IMR-90 (cell line): ENCODE measurements around the gene TREM2.

Experiments
- BHLHE40 ChIP-seq: fragments of 150-350 bp; IDR thresholded peaks from 2 replicates; pipeline ENCODE4 v1.6.1; 2016; ENCODE audit warnings: mild to moderate bottlenecking, low read depth, low read length
- CEBPB ChIP-seq: IDR thresholded peaks from 2 replicates; pipeline ENCODE4 v1.6.1; 2012; ENCODE audit warnings: low read depth, low read length, improper control_type of control experiment
- FOS ChIP-seq: fragments of 150-350 bp; IDR thresholded peaks from 2 replicates; pipeline ENCODE4 v1.6.1; 2016; ENCODE audit warnings: low read depth, low read length
- MAFK ChIP-seq: IDR thresholded peaks from 2 replicates; pipeline ENCODE4 v1.6.1; 2012; ENCODE audit warnings: low read depth, low read length, improper control_type of control experiment
- MXI1 ChIP-seq: IDR thresholded peaks from 2 replicates; pipeline ENCODE4 v1.6.1; 2012; ENCODE audit warnings: low read depth, mild to moderate bottlenecking, low read length, moderate library complexity, borderline replicate concordance
- NFE2L2 ChIP-seq: fragments of 150-350 bp; IDR thresholded peaks from 2 replicates; pipeline ENCODE4 v1.6.1; 2016; ENCODE audit warnings: low read depth, mild to moderate bottlenecking, low read length
- POLR2A ChIP-seq: IDR thresholded peaks from 2 replicates; pipeline ENCODE4 v1.6.1; 2012; ENCODE audit warnings: mild to moderate bottlenecking, low read depth, low read length
- RAD21 ChIP-seq: IDR thresholded peaks from 2 replicates; pipeline ENCODE4 v1.6.1; 2012; ENCODE audit warnings: low read length, improper control_type of control experiment
- RCOR1 ChIP-seq: IDR thresholded peaks from 2 replicates; pipeline ENCODE4 v1.6.1; 2012; ENCODE audit warnings: mild to moderate bottlenecking, low read length, improper control_type of control experiment; ENCODE audit not compliant: insufficient replicate concordance
- RFX5 ChIP-seq: IDR thresholded peaks from 2 replicates; pipeline ENCODE4 v1.8.0; 2012; ENCODE audit warnings: low read depth, mild to moderate bottlenecking, low read length, moderate library complexity
- SMC3 ChIP-seq: fragments of 150-350 bp; IDR thresholded peaks from 2 replicates; pipeline ENCODE4 v1.6.1; 2016; ENCODE audit warnings: low read depth, mild to moderate bottlenecking, antibody characterized with exemption, low read length, moderate library complexity
- TF ChIP-seq, protein P1 (sequence below): conservative IDR thresholded peaks from 2 replicates; pipeline ENCODE4 v1.5.1; 2012; ENCODE audit warnings: mild to moderate bottlenecking, low read depth, low read length, improper control_type of control experiment

DNA sequence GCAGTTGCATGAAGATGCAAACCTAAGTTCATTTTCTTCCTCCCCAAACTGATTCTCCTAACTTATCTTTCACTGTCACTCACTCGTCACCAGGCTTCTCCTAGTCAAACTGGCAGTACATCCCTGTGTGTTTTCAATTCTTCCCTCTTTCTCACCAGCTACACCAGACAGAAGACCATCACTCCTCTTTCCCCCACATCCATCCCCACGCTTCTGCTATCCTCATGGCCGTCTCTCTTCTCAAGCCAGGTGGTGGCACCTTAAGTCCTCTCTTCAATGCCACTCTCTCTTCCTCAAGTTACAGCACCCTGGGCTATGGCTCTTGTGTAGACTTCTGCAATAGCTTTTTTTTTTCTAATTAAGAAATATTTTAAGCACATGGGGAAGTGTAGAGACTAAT lies 14.4 kb upstream of the TREM2 start:
- TF ChIP-seq POLR2A: no peak
- TF ChIP-seq BHLHE40: no peak
- TF ChIP-seq, protein P1, sequence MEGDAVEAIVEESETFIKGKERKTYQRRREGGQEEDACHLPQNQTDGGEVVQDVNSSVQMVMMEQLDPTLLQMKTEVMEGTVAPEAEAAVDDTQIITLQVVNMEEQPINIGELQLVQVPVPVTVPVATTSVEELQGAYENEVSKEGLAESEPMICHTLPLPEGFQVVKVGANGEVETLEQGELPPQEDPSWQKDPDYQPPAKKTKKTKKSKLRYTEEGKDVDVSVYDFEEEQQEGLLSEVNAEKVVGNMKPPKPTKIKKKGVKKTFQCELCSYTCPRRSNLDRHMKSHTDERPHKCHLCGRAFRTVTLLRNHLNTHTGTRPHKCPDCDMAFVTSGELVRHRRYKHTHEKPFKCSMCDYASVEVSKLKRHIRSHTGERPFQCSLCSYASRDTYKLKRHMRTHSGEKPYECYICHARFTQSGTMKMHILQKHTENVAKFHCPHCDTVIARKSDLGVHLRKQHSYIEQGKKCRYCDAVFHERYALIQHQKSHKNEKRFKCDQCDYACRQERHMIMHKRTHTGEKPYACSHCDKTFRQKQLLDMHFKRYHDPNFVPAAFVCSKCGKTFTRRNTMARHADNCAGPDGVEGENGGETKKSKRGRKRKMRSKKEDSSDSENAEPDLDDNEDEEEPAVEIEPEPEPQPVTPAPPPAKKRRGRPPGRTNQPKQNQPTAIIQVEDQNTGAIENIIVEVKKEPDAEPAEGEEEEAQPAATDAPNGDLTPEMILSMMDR: no peak
- TF ChIP-seq RAD21: no peak
- TF ChIP-seq CEBPB: no peak
- TF ChIP-seq SMC3: no peak
- no peak for TF ChIP-seq RCOR1
- TF ChIP-seq MAFK: no peak
- no peak for TF ChIP-seq MXI1
- TF ChIP-seq RFX5: no peak
- TF ChIP-seq NFE2L2: no peak
- TF ChIP-seq FOS: no peak
